ENCODE data around the gene SIGLEC11. TPM values are rescaled to one million over a fixed set of nuclear protein-coding genes. Genes with fewer than 3 reads are reported as not detected.

SIGLEC11 gene
- total RNA-seq, 2 donors from 2014 or later: 0.32 to 0.45 TPM

- peak; percentile 95 for TF ChIP-seq CTCF (IDR thresholded peaks at IDR 0.05)
- intact Hi-C loops (cut with DNase I): loop anchor here (1.0 kb wide), 1 partner anchor 45 kb away; no protein-coding TSS in a partner anchor
- DNase-seq: peak; percentile 84
- Histone ChIP-seq H3K9me3 (no peaks in the 10 kb centered on the region), H3K4me1 (peaks cover 5% of the 10 kb centered on the region), H3K4me3 (peak overlapping the region; percentile 4), H3K27me3 (no peaks in the 10 kb centered on the region), H3K27ac (no peak overlapping the region), H3K9ac (ENCODE audit: low read depth in 2 of 2, low read length in 2 of 2) (no peak overlapping the region), H3K36me3 (no peaks in the 10 kb centered on the region)
These were observed 23.1 kb downstream of the SIGLEC11 start for GRCh38 chr19:49937750-49938381.

DNA sequence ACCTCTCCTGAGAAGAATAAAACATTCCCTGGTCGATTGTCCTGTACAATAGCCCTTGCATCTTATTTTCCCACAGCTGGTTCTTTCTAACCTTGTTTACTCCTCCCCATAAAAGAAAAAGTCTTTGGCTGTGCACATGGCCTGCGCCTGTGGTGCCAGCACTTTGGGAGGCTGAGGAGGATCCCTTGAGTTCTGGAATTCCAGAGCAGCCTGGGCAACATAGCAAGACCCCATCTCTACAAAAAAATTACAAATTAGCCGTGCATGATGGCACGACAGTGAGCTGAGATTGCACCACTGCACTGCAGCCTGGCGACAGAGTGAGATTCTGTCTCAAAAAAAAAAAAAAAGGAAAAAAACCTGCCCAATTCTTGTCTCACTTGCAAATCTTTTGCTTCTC lies 24.4 kb downstream of the SIGLEC11 start:
- no peaks in the 10 kb centered on the region for H3K36me3 ChIP-seq
- TF ChIP-seq CTCF (IDR thresholded peaks at IDR 0.05): no peak
- H3K9me3 ChIP-seq: no peaks in the 10 kb centered on the region
- H3K4me1 ChIP-seq: peaks cover 5% of the 10 kb centered on the region
- DNase-seq: no peak
- no peak overlapping the region for H3K9ac ChIP-seq (ENCODE audit: low read depth in 2 of 2, low read length in 2 of 2)
- no peak overlapping the region for H3K4me3 ChIP-seq
- no peak overlapping the region for H3K27ac ChIP-seq
- H3K27me3 ChIP-seq: no peaks in the 10 kb centered on the region
- intact Hi-C loops (cut with DNase I): no loop called here

DNA sequence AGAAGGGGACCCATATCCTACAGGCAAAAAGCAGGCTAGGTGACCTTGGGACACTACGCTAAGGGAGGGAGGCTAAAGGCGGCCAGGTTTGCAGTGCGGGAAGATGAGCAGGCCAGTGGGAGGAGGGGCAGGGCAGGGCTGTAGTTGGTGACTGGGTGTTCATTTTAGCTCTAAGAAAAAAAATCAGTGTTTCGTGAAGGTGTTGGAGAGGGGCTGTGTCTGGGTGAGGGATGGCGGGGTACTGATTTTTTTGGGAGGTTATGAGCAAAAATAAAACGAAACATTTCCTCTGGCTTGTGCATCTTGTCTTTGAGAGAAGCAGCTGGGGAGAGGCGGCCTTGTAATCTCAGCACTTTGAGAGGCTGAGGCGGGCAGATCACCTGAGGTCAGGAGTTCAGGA lies 27.3 kb downstream of the SIGLEC11 start:
- TF ChIP-seq CTCF (IDR thresholded peaks at IDR 0.05): no peak
- intact Hi-C loops (cut with DNase I): no loop called here
- no peaks in the 10 kb centered on the region for H3K9me3 ChIP-seq
- no peaks in the 10 kb centered on the region for H3K36me3 ChIP-seq
- no peak overlapping the region for H3K4me3 ChIP-seq
- no peak overlapping the region for H3K27ac ChIP-seq
- H3K9ac ChIP-seq (ENCODE audit: low read depth in 2 of 2, low read length in 2 of 2): no peak overlapping the region
- peaks cover 5% of the 10 kb centered on the region for H3K4me1 ChIP-seq
- DNase-seq: no peak
- H3K27me3 ChIP-seq: no peaks in the 10 kb centered on the region

DNA sequence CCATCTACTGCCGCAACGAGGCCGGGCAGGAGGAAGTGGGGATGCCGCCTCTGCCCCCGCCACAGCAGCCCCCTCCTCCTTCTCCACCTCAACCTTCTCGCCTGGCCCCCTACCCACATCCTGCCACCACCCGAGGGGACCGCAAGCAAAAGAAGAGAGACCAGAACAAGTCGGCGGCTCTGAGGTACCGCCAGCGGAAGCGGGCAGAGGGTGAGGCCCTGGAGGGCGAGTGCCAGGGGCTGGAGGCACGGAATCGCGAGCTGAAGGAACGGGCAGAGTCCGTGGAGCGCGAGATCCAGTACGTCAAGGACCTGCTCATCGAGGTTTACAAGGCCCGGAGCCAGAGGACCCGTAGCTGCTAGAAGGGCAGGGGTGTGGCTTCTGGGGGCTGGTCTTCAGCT lies 28.2 kb downstream of the SIGLEC11 start:
- intact Hi-C loops (cut with DNase I): no loop called here
- no peak for DNase-seq
- no peaks in the 10 kb centered on the region for H3K9me3 ChIP-seq

DNA sequence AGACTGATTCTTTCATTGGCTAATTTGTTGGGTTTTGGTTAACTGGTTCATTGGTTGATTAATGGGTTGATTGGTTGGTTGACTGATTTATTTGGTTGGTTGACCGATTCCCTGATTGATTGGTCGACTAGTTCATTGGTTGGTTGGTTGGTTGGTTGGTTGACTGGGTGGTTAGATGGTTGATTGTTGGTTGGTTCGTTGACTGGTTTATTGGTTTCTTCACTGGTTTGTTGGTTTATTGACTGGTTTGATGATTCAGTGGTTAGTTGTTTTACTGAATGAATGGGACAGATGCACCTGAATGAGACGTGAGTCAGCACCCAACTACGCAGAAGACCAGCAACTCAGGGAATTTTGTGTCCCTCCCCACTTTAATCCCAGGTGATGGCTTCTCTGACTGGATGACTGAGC lies 28.9 kb downstream of the SIGLEC11 start:
- H3K27me3 ChIP-seq: no peaks in the 10 kb centered on the region
- TF ChIP-seq CTCF (IDR thresholded peaks at IDR 0.05): no peak
- intact Hi-C loops (cut with DNase I): no loop called here
- no peak overlapping the region for H3K9ac ChIP-seq (ENCODE audit: low read depth in 2 of 2, low read length in 2 of 2)
- no peaks in the 10 kb centered on the region for H3K9me3 ChIP-seq
- H3K27ac ChIP-seq: no peak overlapping the region
- H3K4me3 ChIP-seq: no peak overlapping the region
- no peaks in the 10 kb centered on the region for H3K36me3 ChIP-seq
- no peak for DNase-seq
- H3K4me1 ChIP-seq: peaks cover 7% of the 10 kb centered on the region

More for the DNA sequence above, 28.2 kb downstream of the SIGLEC11 start:
- Histone ChIP-seq H3K27me3 (no peaks in the 10 kb centered on the region), H3K9ac (ENCODE audit: low read depth in 2 of 2, low read length in 2 of 2) (no peak overlapping the region), H3K36me3 (no peaks in the 10 kb centered on the region), H3K4me3 (no peak overlapping the region), H3K27ac (no peak overlapping the region), H3K4me1 (peaks cover 5% of the 10 kb centered on the region)
- TF ChIP-seq CTCF (IDR thresholded peaks at IDR 0.05): no peak
